SU-DHL-6 (cell line): ENCODE results near the gene RAPGEF5.

ENCODE experiments used
- H2AFZ ChIP-seq: fragments of 200-600 bp; sonication (generic); 2 replicates; pipeline ENCODE4 v1.6.1; 2014; ENCODE audit warnings: low read depth, mild to moderate bottlenecking, moderate library complexity, mixed read lengths, antibody characterized with exemption, low read length; ENCODE audit not compliant: severe bottlenecking
- H3F3A ChIP-seq: fragments of 200-600 bp; shearing (Covaris generic); 2 replicates; pipeline ENCODE4 v1.6.0; 2016; ENCODE audit warnings: antibody characterized with exemption, mild to moderate bottlenecking; ENCODE audit not compliant: insufficient read depth
- H3K27ac ChIP-seq: fragments of 200-600 bp; sonication (generic); 2 replicates; pipeline ENCODE4 v1.5.1; 2016; ENCODE audit warnings: low read depth, mild to moderate bottlenecking, low read length, moderate library complexity, mixed read lengths
- H3K27me3 ChIP-seq: fragments of 200-600 bp; sonication (generic), shearing (Covaris generic); 2 replicates; pipeline ENCODE4 v1.6.0; 2014; ENCODE audit warnings: mild to moderate bottlenecking, low read length
- H3K36me3 ChIP-seq: fragments of 200-600 bp; sonication (generic); 2 replicates; pipeline ENCODE4 v1.6.1; 2014; ENCODE audit warnings: mild to moderate bottlenecking, low read length, mixed read lengths
- H3K4me2 ChIP-seq: fragments of 300-600, 200-600 bp; shearing (Covaris generic), sonication (generic); 2 replicates; pipeline ENCODE4 v1.6.0; 2014; ENCODE audit warnings: low read length, low read depth, mild to moderate bottlenecking; ENCODE audit not compliant: poor library complexity, severe bottlenecking
- H3K4me3 ChIP-seq: fragments of 200-600 bp; sonication (generic); 2 replicates; pipeline ENCODE4 v1.5.1; 2014; ENCODE audit warnings: antibody characterized with exemption, low read length, mild to moderate bottlenecking, mixed read lengths; ENCODE audit not compliant: insufficient read depth, poor library complexity, severe bottlenecking
- H3K79me2 ChIP-seq: fragments of 200-600 bp; sonication (generic); 2 replicates; pipeline ENCODE4 v1.6.1; 2014; ENCODE audit warnings: mild to moderate bottlenecking, low read length, moderate library complexity; ENCODE audit not compliant: insufficient read depth
- H3K9ac ChIP-seq: fragments of 200-600 bp; sonication (generic); 2 replicates; pipeline ENCODE4 v1.7.0; 2014; ENCODE audit warnings: mild to moderate bottlenecking, low read length
- H3K9me2 ChIP-seq: fragments of 200-600 bp; sonication (generic); replicated peaks from 2 replicates; pipeline ENCODE4 v1.6.1; 2014; ENCODE audit warnings: low read length; ENCODE audit not compliant: insufficient read depth
- H3K9me3 ChIP-seq: fragments of 200-600 bp; sonication (generic); 2 replicates; pipeline ENCODE4 v1.6.1; 2014; ENCODE audit warnings: low read length, mixed read lengths; ENCODE audit not compliant: insufficient read depth
- H4K20me1 ChIP-seq: fragments of 200-600 bp; sonication (generic); 2 replicates; pipeline ENCODE4 v1.6.1; 2014; ENCODE audit warnings: low read depth, mild to moderate bottlenecking, antibody characterized with exemption, low read length, moderate library complexity, mixed read lengths
- CTCF ChIP-seq: fragments of 200-600 bp; sonication (generic); IDR thresholded peaks from one replicate; pipeline ENCODE4 v1.5.1; 2017; ENCODE audit warnings: antibody characterized with exemption, mild to moderate bottlenecking, low read length, moderate library complexity; ENCODE audit not compliant: insufficient read depth, poor library complexity, severe bottlenecking
- EZH2phosphoT487 ChIP-seq: fragments of 200-600 bp; sonication (generic), shearing (Covaris generic); conservative IDR thresholded peaks from 2 replicates; pipeline ENCODE4 v1.6.1; 2018; ENCODE audit warnings: mild to moderate bottlenecking, antibody characterized with exemption, low read length, moderate library complexity, mixed read lengths

RAPGEF5 gene

DNA sequence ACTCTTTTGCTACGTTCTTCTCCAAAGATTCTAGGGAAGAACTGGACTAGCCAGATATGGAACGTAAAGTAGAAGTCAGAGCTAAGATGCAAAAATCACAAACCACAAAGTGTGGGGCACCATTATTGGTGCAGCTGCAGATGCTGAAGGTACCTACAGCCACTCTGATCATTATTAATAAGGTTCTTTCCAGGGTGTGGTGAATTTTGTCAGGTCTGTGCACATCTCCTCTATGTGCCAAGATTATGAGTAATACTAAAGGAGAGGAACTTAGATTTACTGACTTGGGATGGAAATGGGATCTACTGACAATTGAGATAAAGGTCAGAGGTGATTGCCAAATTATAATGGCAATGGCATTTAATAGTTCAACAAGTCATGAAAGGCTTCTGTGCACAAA, 148.2 kb downstream of the RAPGEF5 start:
- Histone ChIP-seq H3K9me2 (no peaks in the 10 kb centered on the region), H2AFZ (no peak overlapping the region), H3K27ac (no peak overlapping the region), H3K9ac (no peak overlapping the region), H3K79me2 (no peaks in the 10 kb centered on the region), H3K27me3 (no peaks in the 10 kb centered on the region), H3F3A (no peaks in the 10 kb centered on the region), H3K9me3 (no peaks in the 10 kb centered on the region), H3K4me3 (no peak overlapping the region), H3K4me2 (no peak overlapping the region), H3K36me3 (no peaks in the 10 kb centered on the region), H4K20me1 (no peaks in the 10 kb centered on the region)
- TF ChIP-seq CTCF, result no peak
- no peak for TF ChIP-seq EZH2phosphoT487

GRCh38 chr7:22207724-22208225, 149.2 kb downstream of the RAPGEF5 start:
- Histone ChIP-seq H2AFZ (no peak overlapping the region), H3K27ac (no peak overlapping the region), H3K9me2 (no peaks in the 10 kb centered on the region), H3K4me2 (no peak overlapping the region), H4K20me1 (no peaks in the 10 kb centered on the region), H3K9ac (no peak overlapping the region), H3K9me3 (no peaks in the 10 kb centered on the region), H3K36me3 (no peaks in the 10 kb centered on the region), H3K79me2 (no peaks in the 10 kb centered on the region), H3K27me3 (no peaks in the 10 kb centered on the region), H3F3A (no peaks in the 10 kb centered on the region), H3K4me3 (no peak overlapping the region)
- TF ChIP-seq EZH2phosphoT487 (no peak), CTCF (no peak)

DNA sequence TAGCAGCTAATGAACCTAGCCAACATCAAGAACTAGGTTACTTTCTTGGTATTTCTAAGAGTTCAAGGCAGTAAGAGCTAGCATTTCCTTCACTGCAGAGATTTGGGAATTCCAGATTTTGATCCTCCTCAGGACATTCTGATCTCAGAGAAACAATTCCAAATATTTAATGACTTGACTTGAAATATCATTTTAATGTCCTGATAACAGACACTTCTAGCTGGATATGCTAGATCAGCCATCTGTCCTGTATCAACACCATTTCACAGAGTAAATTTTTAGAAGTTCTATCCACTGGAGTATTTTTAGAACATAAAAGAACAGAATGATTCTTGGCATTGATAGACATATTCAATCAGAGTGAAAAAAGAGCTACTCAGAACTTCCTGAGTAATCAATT, 151.3 kb downstream of the RAPGEF5 start:
- Histone ChIP-seq H3K79me2 (no peaks in the 10 kb centered on the region), H4K20me1 (no peaks in the 10 kb centered on the region), H3K4me2 (no peak overlapping the region), H3K4me3 (no peak overlapping the region), H3F3A (no peaks in the 10 kb centered on the region), H3K9me2 (no peaks in the 10 kb centered on the region), H3K36me3 (no peaks in the 10 kb centered on the region), H3K27me3 (no peaks in the 10 kb centered on the region), H3K9ac (no peak overlapping the region), H3K27ac (no peak overlapping the region), H2AFZ (no peak overlapping the region), H3K9me3 (no peaks in the 10 kb centered on the region)
- TF ChIP-seq EZH2phosphoT487 (no peak), CTCF (no peak)

DNA sequence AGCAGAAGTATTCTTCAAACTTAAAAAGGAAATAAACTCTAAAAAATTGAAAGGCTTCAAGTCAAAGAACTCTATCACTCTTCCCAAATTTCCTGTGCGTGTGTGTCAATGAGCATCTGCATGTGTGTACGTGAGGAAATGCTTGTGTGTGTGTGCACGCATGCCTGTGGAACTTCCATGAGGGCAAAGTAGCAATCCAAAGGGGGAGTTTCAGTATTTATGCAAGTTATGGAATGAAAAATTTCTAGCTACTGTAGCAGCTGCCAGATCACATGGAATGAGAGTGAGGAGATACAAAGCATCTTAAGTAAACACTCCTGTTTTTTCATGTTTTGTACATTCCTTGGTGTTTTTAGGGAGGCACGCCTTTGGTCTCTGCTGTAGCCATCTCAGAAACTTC, 152.6 kb downstream of the RAPGEF5 start:
- Histone ChIP-seq H3K9ac (no peak overlapping the region), H3K9me3 (no peaks in the 10 kb centered on the region), H3F3A (no peaks in the 10 kb centered on the region), H3K4me2 (no peak overlapping the region), H3K36me3 (no peaks in the 10 kb centered on the region), H3K4me3 (no peak overlapping the region), H3K9me2 (no peaks in the 10 kb centered on the region), H3K27ac (no peak overlapping the region), H2AFZ (no peak overlapping the region), H3K27me3 (no peaks in the 10 kb centered on the region), H3K79me2 (no peaks in the 10 kb centered on the region), H4K20me1 (no peaks in the 10 kb centered on the region)
- TF ChIP-seq EZH2phosphoT487 (no peak), CTCF (no peak)
